H9 (cell line): Measurements from ENCODE around the gene VLDLR. TPM values are rescaled to one million over a fixed set of nuclear protein-coding genes. Genes with fewer than 3 reads are reported as not detected.

Experiments used
- DNase-seq: peaks from one replicate; pipeline ENCODE4 v3.0.0-alpha.2; 2017
- H2AFZ ChIP-seq: one replicate; pipeline ENCODE4 v1.6.1; 2013; ENCODE audit warnings: mild to moderate bottlenecking, low read length, control low read depth, moderate library complexity
- H2AK5ac ChIP-seq: 2 replicates; pipeline ENCODE4 v1.6.1; 2013; ENCODE audit warnings: low read length, control low read depth, mixed read lengths; ENCODE audit not compliant: insufficient read length
- H2BK120ac ChIP-seq: one replicate; pipeline ENCODE4 v1.6.1; 2013; ENCODE audit warnings: low read depth, mild to moderate bottlenecking, low read length, control low read depth, inconsistent platforms; ENCODE audit not compliant: poor library complexity, severe bottlenecking
- H2BK12ac ChIP-seq: 2 replicates; pipeline ENCODE4 v1.6.1; 2013; ENCODE audit warnings: low read length, control low read depth, mixed read lengths, low read depth; ENCODE audit not compliant: insufficient read length
- H2BK15ac ChIP-seq: 2 replicates; pipeline ENCODE4 v1.6.1; 2013; ENCODE audit warnings: low read depth, low read length, control low read depth
- H2BK20ac ChIP-seq: one replicate; pipeline ENCODE4 v1.6.1; 2013; ENCODE audit warnings: low read depth, mild to moderate bottlenecking, low read length, control low read depth, inconsistent platforms; ENCODE audit not compliant: poor library complexity, severe bottlenecking
- H2BK5ac ChIP-seq: 2 replicates; pipeline ENCODE4 v1.6.1; 2013; ENCODE audit warnings: low read length, control low read depth, mixed read lengths; ENCODE audit not compliant: insufficient read length
- H3K14ac ChIP-seq: 2 replicates; pipeline ENCODE4 v1.6.1; 2013; ENCODE audit warnings: low read length, control low read depth; ENCODE audit not compliant: insufficient read depth
- H3K18ac ChIP-seq: 2 replicates; pipeline ENCODE4 v1.6.1; 2013; ENCODE audit warnings: low read depth, mild to moderate bottlenecking, mixed read lengths, low read length, control low read depth; ENCODE audit not compliant: insufficient read length
- H3K23ac ChIP-seq: 2 replicates; pipeline ENCODE4 v1.6.1; 2013; ENCODE audit warnings: low read length, control low read depth, mixed read lengths, low read depth; ENCODE audit not compliant: insufficient read length
- H3K23me2 ChIP-seq: 2 replicates; pipeline ENCODE4 v1.6.1; 2013; ENCODE audit warnings: low read depth, mild to moderate bottlenecking, mixed read lengths, low read length, control low read depth; ENCODE audit not compliant: insufficient read length, poor library complexity, severe bottlenecking
- H3K27ac ChIP-seq: 2 replicates; pipeline ENCODE4 v1.5.1; 2013; ENCODE audit warnings: low read length, control low read depth, mixed read lengths, low read depth; ENCODE audit not compliant: insufficient read length
- H3K27me3 ChIP-seq: 2 replicates; pipeline ENCODE4 v1.6.1; 2013; ENCODE audit warnings: low read length, control low read depth, inconsistent platforms; ENCODE audit not compliant: insufficient read depth
- H3K4ac ChIP-seq: 2 replicates; pipeline ENCODE4 v1.6.1; 2013; ENCODE audit warnings: low read depth, mild to moderate bottlenecking, control low read depth, inconsistent platforms, low read length, moderate library complexity
- H3K4me1 ChIP-seq: 2 replicates; pipeline ENCODE4 v1.6.1; 2013; ENCODE audit warnings: low read length, control low read depth, inconsistent platforms; ENCODE audit not compliant: insufficient read depth
- H3K4me2 ChIP-seq: 2 replicates; pipeline ENCODE4 v1.6.1; 2013; ENCODE audit warnings: low read length, control low read depth, mixed read lengths; ENCODE audit not compliant: insufficient read length, insufficient read depth
- H3K56ac ChIP-seq: 2 replicates; pipeline ENCODE4 v1.6.1; 2013; ENCODE audit warnings: low read depth, mild to moderate bottlenecking, mixed read lengths, low read length, control low read depth; ENCODE audit not compliant: insufficient read length
- H3K79me1 ChIP-seq: 2 replicates; pipeline ENCODE4 v1.6.1; 2013; ENCODE audit warnings: low read depth, mild to moderate bottlenecking, moderate library complexity, low read length, control low read depth, inconsistent platforms; ENCODE audit not compliant: insufficient read depth, poor library complexity, severe bottlenecking
- H3K79me2 ChIP-seq: 2 replicates; pipeline ENCODE4 v1.6.1; 2013; ENCODE audit warnings: low read length, control low read depth, inconsistent platforms; ENCODE audit not compliant: insufficient read depth
- H3K9ac ChIP-seq: 2 replicates; pipeline ENCODE4 v1.6.1; 2013; ENCODE audit warnings: low read length, control low read depth, mixed read lengths; ENCODE audit not compliant: insufficient read length; ENCODE audit errors: extremely low read depth
- H3K9me3 ChIP-seq: one replicate; pipeline ENCODE4 v1.6.1; 2013; ENCODE audit warnings: low read depth, low read length, inconsistent platforms; ENCODE audit not compliant: control insufficient read depth
- H3T11ph ChIP-seq: one replicate; pipeline ENCODE4 v1.6.1; 2013; ENCODE audit warnings: mild to moderate bottlenecking, low read length, control low read depth, inconsistent platforms
- H4K20me1 ChIP-seq: one replicate; pipeline ENCODE4 v1.6.1; 2013; ENCODE audit not compliant: control insufficient read depth, insufficient read length, insufficient read depth
- H4K5ac ChIP-seq: 2 replicates; pipeline ENCODE4 v1.6.1; 2013; ENCODE audit warnings: low read depth, mild to moderate bottlenecking, mixed read lengths, low read length, control low read depth; ENCODE audit not compliant: insufficient read length
- H4K8ac ChIP-seq: replicated peaks from 2 replicates; pipeline ENCODE4 v1.6.1; 2013; ENCODE audit warnings: low read length, control low read depth, mixed read lengths, low read depth; ENCODE audit not compliant: insufficient read length
- H4K91ac ChIP-seq: 2 replicates; pipeline ENCODE4 v1.6.1; 2013; ENCODE audit warnings: low read depth, mild to moderate bottlenecking, moderate library complexity, mixed read lengths, low read length, control low read depth; ENCODE audit not compliant: insufficient read length
- H3K27ac Mint-ChIP-seq, 3 experiments: 2 replicates in 2 of 3; 3 replicates in 1 of 3; pipeline ENCODE4 v1.8.0; 2020 to 2021; ENCODE audit warnings: mixed read lengths in 3 of 3, mild to moderate bottlenecking in 1 of 3, moderate library complexity in 1 of 3
- H3K27me3 Mint-ChIP-seq: 2 replicates; pipeline ENCODE4 v1.8.0; 2021; ENCODE audit warnings: low read depth, mild to moderate bottlenecking, moderate library complexity, mixed read lengths
- H3K36me3 Mint-ChIP-seq, 3 experiments: 2 replicates in 2 of 3; 3 replicates in 1 of 3; pipeline ENCODE4 v1.8.0; 2020 to 2021; ENCODE audit warnings: low read depth in 3 of 3, mixed read lengths in 3 of 3; ENCODE audit not compliant: insufficient read depth in 1 of 3
- H3K4me1 Mint-ChIP-seq, 2 experiments: 2 replicates each; pipeline ENCODE4 v1.8.0; 2020; ENCODE audit warnings: mixed read lengths in 2 of 2
- H3K4me3 Mint-ChIP-seq, 2 experiments: 2 replicates in 1 of 2; 3 replicates in 1 of 2; pipeline ENCODE4 v1.8.0; 2020 to 2021; ENCODE audit warnings: mild to moderate bottlenecking in 2 of 2, mixed read lengths in 2 of 2, moderate library complexity in 1 of 2
- H3K9me3 Mint-ChIP-seq, 2 experiments: 2 replicates in 1 of 2; 3 replicates in 1 of 2; pipeline ENCODE4 v1.8.0; 2020; ENCODE audit warnings: mild to moderate bottlenecking in 2 of 2, mixed read lengths in 2 of 2, moderate library complexity in 1 of 2
- whole genome bisulfite sequencing: extraction: QIAGEN DNeasy Blood & Tissue Kit; methylation state at CpG from one replicate; pipeline ENCODE4 v1.1.7; 2013; ENCODE audit warnings: missing lambda C conversion rate, low lambda C conversion rate, mixed read lengths; ENCODE audit not compliant: insufficient read length; ENCODE audit errors: extremely low coverage; 5-methylcytosine and 5-hydroxymethylcytosine counted together
- total RNA-seq: library from RNA; stranded (reverse); gene quantifications from 2 replicates; pipeline ENCODE4 v1.2.1, GENCODE V29; 2021
- TF ChIP-seq, protein P1 (sequence below): fragments of 200-600 bp; sonication (generic); conservative IDR thresholded peaks from 3 replicates; pipeline ENCODE4 v1.8.0; 2021; ENCODE audit warnings: antibody characterized with exemption, mild to moderate bottlenecking

Gene VLDLR
- total RNA-seq, 1 experiment from 2014 or later = 19.1 TPM

DNA sequence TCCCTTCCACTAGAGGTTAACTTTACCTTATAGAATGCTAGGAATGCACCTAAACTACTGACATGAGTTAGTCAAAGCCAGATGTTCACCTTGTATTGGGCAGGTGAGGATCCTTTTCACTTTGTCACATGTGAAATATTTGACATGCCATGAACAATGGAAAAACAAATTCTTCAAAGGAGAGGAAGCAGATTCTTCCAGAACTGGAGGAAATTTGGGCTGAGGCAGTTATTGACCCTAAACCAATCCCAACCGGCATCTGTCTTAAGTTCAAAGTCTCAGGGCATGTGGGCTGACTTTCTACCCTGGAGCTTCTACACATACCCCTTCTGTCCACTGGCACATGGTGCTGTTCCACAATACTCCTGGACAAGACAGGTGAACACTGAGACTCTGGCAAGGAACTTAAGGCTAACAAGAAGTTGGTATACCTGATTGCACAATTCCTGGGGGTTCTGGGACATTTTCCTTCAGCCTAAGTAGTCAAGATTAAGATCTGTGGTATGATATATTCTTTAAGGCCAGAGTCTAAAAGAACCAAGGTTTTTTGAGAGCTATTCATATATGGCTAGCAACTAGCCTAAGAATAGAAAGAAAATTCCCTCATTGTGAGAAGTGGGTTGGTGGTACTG lies 2.6 kb downstream of the VLDLR start:
- Mint-ChIP-seq H3K9me3 (no peaks in the 10 kb centered on the region; a peak in 1 of 5 replicates), H3K27me3 (peaks cover 35% of the 10 kb centered on the region), H3K27ac (no peak overlapping the region), H3K36me3 (peaks cover 0 to 7% (median 3%) of the 10 kb centered on the region in 3 experiments; a peak in 1 of 7 replicates), H3K4me3 (peak overlapping the region; percentile 83), H3K4me1 (peaks cover 48 to 64% of the 10 kb centered on the region in 2 experiments)
- Histone ChIP-seq H3K27me3 (0 out of 2 replicates have a peak, but pooled peaks cover 2% of the 10 kb centered on the region), H3K4ac (no peak overlapping the region), H3K18ac (no peak overlapping the region), H3K56ac (no peak overlapping the region), H2AK5ac (no peak overlapping the region), H2BK12ac (no peak overlapping the region), H3K27ac (no peak overlapping the region), H4K8ac (no peak overlapping the region), H3K14ac (no peak overlapping the region), H3K79me1 (peaks cover 7% of the 10 kb centered on the region), H3K23ac (no peak overlapping the region), H3K9ac (no peak overlapping the region), H2AFZ (no peak overlapping the region), H3T11ph (no peak overlapping the region), H2BK15ac (no peak overlapping the region), H2BK120ac (no peak overlapping the region), H4K91ac (no peak overlapping the region), H3K23me2 (peaks cover 19% of the 10 kb centered on the region), H4K5ac (no peak overlapping the region), H4K20me1 (no peaks in the 10 kb centered on the region), H3K79me2 (peaks cover 36% of the 10 kb centered on the region; the same call in 1 of the 2 replicates), H2BK20ac (no peak overlapping the region), H3K4me2 (peak overlapping the region; percentile 64), H3K9me3 (no peaks in the 10 kb centered on the region), H2BK5ac (no peak overlapping the region), H3K4me1 (peaks cover 16% of the 10 kb centered on the region)
- TF ChIP-seq, protein P1, sequence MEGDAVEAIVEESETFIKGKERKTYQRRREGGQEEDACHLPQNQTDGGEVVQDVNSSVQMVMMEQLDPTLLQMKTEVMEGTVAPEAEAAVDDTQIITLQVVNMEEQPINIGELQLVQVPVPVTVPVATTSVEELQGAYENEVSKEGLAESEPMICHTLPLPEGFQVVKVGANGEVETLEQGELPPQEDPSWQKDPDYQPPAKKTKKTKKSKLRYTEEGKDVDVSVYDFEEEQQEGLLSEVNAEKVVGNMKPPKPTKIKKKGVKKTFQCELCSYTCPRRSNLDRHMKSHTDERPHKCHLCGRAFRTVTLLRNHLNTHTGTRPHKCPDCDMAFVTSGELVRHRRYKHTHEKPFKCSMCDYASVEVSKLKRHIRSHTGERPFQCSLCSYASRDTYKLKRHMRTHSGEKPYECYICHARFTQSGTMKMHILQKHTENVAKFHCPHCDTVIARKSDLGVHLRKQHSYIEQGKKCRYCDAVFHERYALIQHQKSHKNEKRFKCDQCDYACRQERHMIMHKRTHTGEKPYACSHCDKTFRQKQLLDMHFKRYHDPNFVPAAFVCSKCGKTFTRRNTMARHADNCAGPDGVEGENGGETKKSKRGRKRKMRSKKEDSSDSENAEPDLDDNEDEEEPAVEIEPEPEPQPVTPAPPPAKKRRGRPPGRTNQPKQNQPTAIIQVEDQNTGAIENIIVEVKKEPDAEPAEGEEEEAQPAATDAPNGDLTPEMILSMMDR = no peak
- DNase-seq = no peak
- no CpG with 5 or more reads among the region's 1 CpG for WGBS
